Measurements from ENCODE around the gene IL1F10. TPM values are rescaled to one million over a fixed set of nuclear protein-coding genes. Genes with fewer than 3 reads are reported as not detected.
A peak's percentile ranks its signal among the peaks of the same experiment; 100 is the strongest.

IL1F10 gene
- total RNA-seq, 4 donors from 2014 or later, result 0.80 to 23.2 (median 18.3) TPM

GRCh38 chr2:113117541-113118262 is 49.9 kb downstream of the IL1F10 start:
- no peaks in the 10 kb centered on the region for H3K36me3 ChIP-seq
- WGBS, result 47% methylated on average over 9 of the region's 9 CpGs
- no peaks in the 10 kb centered on the region for H3K27me3 ChIP-seq
- no peaks in the 10 kb centered on the region for H3K9me3 ChIP-seq
- H3K4me3 ChIP-seq, result peak overlapping the region; percentile 38
- peaks cover 57% of the 10 kb centered on the region for H3K4me1 ChIP-seq
- peak in 1 of 3 donors; percentile 35 for TF ChIP-seq POLR2AphosphoS5 (IDR thresholded peaks at IDR 0.05)
- TF ChIP-seq POLR2A (IDR thresholded peaks at IDR 0.05), result no peak
- H3K27ac ChIP-seq, result peak overlapping the region; percentile 88
- peak in 1 of 2 donors; percentile 83 for DNase-seq (ENCODE audit: low spot score in 2 of 2)

GRCh38 chr2:113118263-113118657 is 50.5 kb downstream of the IL1F10 start:
- no peaks in the 10 kb centered on the region for H3K9me3 ChIP-seq
- H3K4me3 ChIP-seq, result peak overlapping the region; percentile 38
- no peak for DNase-seq (ENCODE audit: low spot score in 2 of 2)
- TF ChIP-seq POLR2A (IDR thresholded peaks at IDR 0.05) (no peak), POLR2AphosphoS5 (IDR thresholded peaks at IDR 0.05) (no peak), EP300 (IDR thresholded peaks at IDR 0.05) (no peak), CTCF (IDR thresholded peaks at IDR 0.05) (no peak)
- peak overlapping the region; percentile 88 for H3K27ac ChIP-seq
- H3K4me1 ChIP-seq, result peaks cover 61% of the 10 kb centered on the region
- no peaks in the 10 kb centered on the region for H3K36me3 ChIP-seq
- 62% methylated on average over 2 of the region's 2 CpGs for WGBS
- no peaks in the 10 kb centered on the region for H3K27me3 ChIP-seq

- peak overlapping the region; percentile 38 for H3K4me3 ChIP-seq
- H3K9me3 ChIP-seq, result no peaks in the 10 kb centered on the region
- no peak for DNase-seq (ENCODE audit: low spot score in 2 of 2)
- H3K27me3 ChIP-seq, result no peaks in the 10 kb centered on the region
- TF ChIP-seq EP300 (IDR thresholded peaks at IDR 0.05) (no peak), POLR2AphosphoS5 (IDR thresholded peaks at IDR 0.05) (no peak), POLR2A (IDR thresholded peaks at IDR 0.05) (no peak), CTCF (IDR thresholded peaks at IDR 0.05) (no peak)
- no peaks in the 10 kb centered on the region for H3K36me3 ChIP-seq
- peaks cover 60% of the 10 kb centered on the region for H3K4me1 ChIP-seq
- 61% methylated on average over 2 of the region's 2 CpGs for WGBS
- H3K27ac ChIP-seq, result peak overlapping the region; percentile 88
Measured at GRCh38 chr2:113119111-113119510, 51.3 kb downstream of the IL1F10 start.

- Histone ChIP-seq H3K36me3 (no peaks in the 10 kb centered on the region), H3K4me1 (peaks cover 56% of the 10 kb centered on the region), H3K27me3 (no peaks in the 10 kb centered on the region), H3K4me3 (no peak overlapping the region), H3K27ac (no peak overlapping the region), H3K9me3 (no peaks in the 10 kb centered on the region)
- 66% methylated on average over 3 of the region's 3 CpGs for WGBS
- no peak for DNase-seq (ENCODE audit: low spot score in 2 of 2)
- TF ChIP-seq CTCF (IDR thresholded peaks at IDR 0.05) (no peak), POLR2AphosphoS5 (IDR thresholded peaks at IDR 0.05) (no peak), EP300 (IDR thresholded peaks at IDR 0.05) (no peak), POLR2A (IDR thresholded peaks at IDR 0.05) (no peak)
Measured at GRCh38 chr2:113120861-113121260, 53.1 kb downstream of the IL1F10 start.

- Histone ChIP-seq H3K4me3 (no peak overlapping the region), H3K9me3 (no peaks in the 10 kb centered on the region), H3K36me3 (no peaks in the 10 kb centered on the region), H3K27ac (no peak overlapping the region), H3K4me1 (peaks cover 41% of the 10 kb centered on the region), H3K27me3 (no peaks in the 10 kb centered on the region)
- no peak for DNase-seq (ENCODE audit: low spot score in 2 of 2)
- TF ChIP-seq POLR2A (IDR thresholded peaks at IDR 0.05), result no peak
- no peak for TF ChIP-seq CTCF (IDR thresholded peaks at IDR 0.05)
- no peak for TF ChIP-seq POLR2AphosphoS5 (IDR thresholded peaks at IDR 0.05)
- no peak for TF ChIP-seq EP300 (IDR thresholded peaks at IDR 0.05)
- WGBS, result 61% methylated on average over 4 of the region's 4 CpGs
Measured at GRCh38 chr2:113122364-113122763, 54.6 kb downstream of the IL1F10 start.

Data from suprapubic skin (tissue), 4 donors.